HG03280 (cell line): ENCODE measurements around the gene TMEM178B.
"Not testable (repeated sequence)": the region's sequence is repeated elsewhere in the genome, so short reads cannot be mapped to it uniquely, and the experiment has no call there.

ENCODE experiments used
- ATAC-seq: cut with Tn5 transposase; IDR thresholded peaks from one replicate; pipeline ENCODE4 v1.9.1; 2021; ENCODE audit warnings: mild to moderate bottlenecking, moderate library complexity; ENCODE audit not compliant: unreplicated experiment

The TMEM178B gene

GRCh38 chr7:141074162-141074991 is 513 bp downstream of the TMEM178B start:
- ATAC-seq, result no peak

- no peak for ATAC-seq
These were observed 1.1 kb downstream of the TMEM178B start for GRCh38 chr7:141074997-141075396.

- ATAC-seq, result no peak
These were observed 2.5 kb downstream of the TMEM178B start for GRCh38 chr7:141076377-141076776.

DNA sequence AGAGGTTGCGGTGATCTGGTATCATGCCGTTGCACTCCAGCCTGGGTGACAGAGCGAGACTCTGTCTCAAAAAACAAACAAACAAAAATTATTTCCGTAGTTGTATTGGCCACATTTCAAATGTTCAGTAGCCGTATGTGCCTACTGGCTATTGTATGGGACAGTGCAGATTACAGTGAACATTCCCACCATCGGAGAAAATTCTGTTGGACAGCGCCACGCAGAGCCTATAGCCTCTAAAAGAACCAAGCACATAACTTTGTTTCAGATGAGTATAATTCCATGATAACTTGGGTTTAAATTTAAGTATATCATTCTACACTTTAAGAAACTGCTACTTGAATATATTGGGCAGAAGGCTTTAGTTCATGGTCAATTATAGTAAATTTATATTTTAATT is 5.4 kb downstream of the TMEM178B start:
- no peak for ATAC-seq

DNA sequence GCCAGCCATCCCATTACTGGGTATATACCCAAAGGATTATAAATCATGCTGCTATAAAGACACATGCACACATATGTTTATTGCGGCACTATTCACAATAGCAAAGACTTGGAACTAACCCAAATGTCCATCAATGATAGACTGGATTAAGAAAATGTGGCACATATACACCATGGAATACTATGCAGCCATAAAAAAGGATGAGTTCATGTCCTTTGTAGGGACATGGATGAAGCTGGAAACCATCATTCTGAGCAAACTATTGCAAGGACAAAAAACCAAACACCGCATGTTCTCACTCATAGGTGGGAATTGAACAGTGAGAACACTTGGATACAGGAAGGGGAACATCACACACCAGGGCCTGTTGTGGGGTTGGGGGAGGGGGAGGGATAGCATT is 15.6 kb downstream of the TMEM178B start:
- ATAC-seq, result not testable (repeated sequence)

- no peak for ATAC-seq
These were observed 20.6 kb downstream of the TMEM178B start for GRCh38 chr7:141094336-141095070.

DNA sequence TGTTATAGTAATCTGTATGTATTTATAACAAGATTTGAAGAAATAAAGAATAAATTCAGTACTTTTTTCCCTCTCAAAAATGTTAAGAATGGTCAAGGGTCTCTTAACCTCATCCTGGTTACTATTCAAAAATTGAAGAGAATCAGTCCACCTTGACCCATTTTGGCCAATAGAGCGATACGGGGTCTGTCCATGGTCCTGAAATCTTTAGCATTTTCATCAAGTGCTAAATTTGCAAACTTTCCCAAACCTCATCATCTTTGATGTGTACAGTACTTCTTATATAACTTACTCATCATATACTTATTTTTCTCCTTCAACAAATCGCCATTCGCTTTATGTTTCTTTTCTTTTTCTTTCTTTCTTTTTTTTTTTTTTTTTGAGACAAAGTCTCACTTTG is 23.6 kb downstream of the TMEM178B start:
- ATAC-seq, result no peak

GRCh38 chr7:141102436-141102835 is 28.6 kb downstream of the TMEM178B start:
- no peak for ATAC-seq

DNA sequence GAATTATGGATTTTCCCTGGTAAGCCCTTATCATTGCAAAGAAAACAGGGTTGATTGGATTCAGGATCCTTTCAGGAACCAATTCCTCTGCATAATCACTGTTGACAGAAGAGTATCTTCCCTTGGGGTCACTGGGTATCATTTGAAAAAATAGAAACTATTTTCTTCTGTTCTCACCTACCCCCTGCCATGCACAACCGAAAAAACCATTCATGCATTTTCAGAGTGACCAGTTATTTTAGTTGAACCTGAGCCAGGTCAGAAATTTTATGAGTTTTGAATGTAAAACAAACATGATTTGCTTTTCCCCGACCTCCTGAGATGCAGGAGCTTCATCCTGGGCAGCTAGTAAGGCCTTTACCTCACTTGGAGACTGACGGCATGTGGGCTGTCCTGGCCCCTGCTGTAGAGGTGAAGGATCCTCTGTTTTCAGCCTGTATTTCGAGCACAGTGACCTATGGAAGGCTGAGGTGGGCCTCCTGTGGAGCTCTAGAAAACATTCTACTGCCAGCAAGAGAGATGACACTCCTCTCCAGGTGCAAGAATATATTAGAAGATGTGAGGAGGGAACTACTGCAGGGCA is 30.1 kb downstream of the TMEM178B start:
- no peak for ATAC-seq

- no peak for ATAC-seq
These were observed 39.3 kb downstream of the TMEM178B start for GRCh38 chr7:141113131-141113530.

DNA sequence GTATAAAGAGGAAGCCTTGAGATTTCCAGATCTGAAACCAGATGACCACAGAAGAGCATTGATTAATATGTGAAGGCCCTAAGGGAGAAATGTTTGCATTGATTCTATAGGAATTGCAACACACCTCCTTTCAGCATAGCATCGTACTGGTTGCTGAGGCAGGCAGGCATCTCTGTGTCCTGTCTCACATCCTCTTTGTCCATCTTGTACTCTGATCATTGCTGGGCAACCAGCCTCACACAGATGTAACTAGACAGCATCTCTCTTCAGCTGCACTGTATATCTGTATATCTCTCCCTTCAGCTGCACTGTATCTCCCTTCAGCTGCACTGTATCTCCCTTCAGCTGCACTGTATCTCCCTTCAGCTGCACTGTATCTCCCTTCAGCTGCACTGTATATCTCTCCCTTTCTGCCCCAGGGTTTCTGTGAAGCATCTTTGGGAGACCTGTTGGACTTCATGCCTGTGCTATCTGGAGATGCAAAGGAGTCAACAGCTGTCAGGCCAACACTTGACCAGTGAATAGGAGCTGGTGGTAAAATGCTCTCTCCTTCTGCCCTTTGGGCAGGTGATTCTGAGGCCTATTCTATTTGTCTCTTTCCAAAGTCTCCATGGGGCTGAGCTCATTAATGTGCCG is 40.3 kb downstream of the TMEM178B start:
- no peak for ATAC-seq

DNA sequence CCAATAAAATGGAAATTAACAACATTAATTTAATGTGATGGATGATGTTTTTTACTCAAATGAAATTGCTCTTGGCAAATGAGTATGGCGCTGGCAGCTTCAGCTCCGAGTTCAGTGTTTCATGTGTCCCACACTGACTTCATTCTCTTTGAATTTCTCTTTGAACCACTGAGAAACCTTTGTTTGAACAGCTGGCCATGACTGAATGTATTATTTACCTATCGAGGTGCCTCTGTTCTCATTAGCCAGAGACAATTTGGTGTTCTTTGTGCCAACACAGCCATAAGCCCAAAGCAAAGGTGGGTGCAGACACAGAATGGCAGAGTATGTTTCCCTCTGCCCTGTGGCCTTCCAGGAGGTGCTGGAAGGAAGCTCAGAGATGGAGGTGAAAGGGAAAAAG is 42.1 kb downstream of the TMEM178B start:
- ATAC-seq, result no peak

- ATAC-seq, result not testable (repeated sequence)
These were observed 42.8 kb downstream of the TMEM178B start for GRCh38 chr7:141116661-141117060.

DNA sequence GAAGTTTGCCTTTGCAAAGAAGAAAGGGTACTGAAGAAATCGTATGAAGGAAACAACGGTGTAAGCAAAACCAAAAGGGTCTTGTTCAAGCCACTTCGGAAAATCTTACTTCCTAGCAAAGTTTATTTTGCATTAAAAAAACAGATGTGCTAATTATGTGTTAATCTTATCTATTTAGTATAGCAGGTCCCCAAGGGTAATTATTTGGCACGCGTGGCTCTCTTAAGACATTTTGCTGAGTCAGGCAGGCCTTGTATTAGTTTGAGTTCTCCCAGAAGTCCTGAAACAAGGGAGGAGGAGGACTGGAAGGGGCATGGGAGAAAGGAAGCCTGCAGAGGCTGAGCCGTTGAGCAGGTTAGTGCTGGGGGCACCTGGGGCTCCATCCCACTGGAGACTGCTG is 44.9 kb downstream of the TMEM178B start:
- ATAC-seq, result no peak

DNA sequence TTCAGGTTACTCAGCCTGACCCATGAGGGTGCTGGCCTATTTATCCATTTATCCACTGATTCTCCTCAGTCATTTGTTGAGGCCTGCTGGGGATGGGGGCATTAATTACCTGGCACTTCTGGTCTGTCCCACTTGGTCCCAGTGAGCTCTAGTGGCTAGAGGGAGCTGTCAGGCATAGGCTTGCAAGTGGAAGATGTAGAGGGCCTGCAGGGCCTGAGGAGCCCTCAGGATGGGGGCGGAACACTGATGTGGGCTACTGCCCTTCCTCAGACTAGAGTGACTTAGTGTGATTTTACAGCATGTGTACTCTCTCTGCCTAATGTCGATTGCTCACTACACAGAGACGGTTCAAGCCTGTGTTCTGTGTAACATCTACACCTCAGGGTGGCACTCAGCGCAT is 45.3 kb downstream of the TMEM178B start:
- no peak for ATAC-seq

DNA sequence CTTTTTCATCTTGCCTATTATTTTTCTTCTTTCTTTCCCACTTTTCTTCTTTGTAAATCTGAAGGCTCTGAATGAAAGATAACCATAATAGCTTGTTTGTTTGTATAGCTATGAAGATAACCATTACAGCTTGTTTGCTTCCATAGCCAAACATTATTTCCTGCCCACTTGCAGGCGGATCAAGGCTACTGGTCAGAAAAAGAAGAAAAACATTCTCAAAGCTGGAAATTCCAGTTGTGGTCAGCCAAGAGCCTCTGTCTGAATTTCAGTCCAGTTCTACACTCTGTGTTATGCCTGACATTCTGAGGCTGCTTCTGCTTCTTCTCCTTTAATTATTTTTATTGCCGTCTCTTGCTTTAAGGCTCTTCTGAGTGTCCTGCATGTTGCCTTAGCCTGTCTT is 48.9 kb downstream of the TMEM178B start:
- no peak for ATAC-seq

- no peak for ATAC-seq
These were observed 49.7 kb downstream of the TMEM178B start for GRCh38 chr7:141123522-141123921.

DNA sequence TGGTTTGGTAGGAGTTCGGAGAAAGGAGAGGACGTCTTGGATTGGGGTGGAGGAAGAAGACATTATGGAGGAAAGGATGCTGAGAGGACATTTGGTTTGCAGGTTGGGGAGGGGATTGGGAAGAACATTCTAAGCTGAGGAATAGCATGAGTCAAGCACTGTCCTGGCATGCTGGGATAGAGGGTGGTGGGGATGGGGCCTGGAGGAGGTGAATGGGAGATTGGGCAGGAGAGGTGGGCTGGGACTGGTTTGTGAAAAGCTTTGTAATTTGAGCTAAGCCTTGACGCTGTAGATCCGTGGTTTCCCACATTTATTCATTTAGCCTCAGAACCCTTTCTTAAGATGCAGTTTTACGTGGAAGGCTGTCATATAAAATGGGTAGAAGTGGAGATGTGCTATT is 52.2 kb downstream of the TMEM178B start:
- ATAC-seq, result no peak

DNA sequence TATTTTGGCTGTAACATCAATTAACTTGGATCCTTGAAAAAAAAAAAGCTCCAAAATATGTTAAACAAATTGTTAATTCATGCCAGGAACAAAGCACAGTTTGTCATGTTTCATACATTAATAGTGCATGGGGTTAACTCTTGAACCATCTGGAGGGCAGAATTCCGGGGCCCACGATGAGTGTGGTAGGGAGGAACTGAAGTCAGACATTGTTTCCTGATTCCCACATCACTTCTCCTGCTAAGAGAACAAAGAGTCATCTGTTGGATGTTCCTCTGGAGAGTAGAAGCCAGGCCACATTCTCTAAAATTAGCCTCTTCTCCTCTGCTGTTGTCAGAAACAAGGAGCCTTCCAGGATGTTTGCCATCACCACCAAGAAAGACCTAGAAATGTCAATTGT is 54.6 kb downstream of the TMEM178B start:
- ATAC-seq, result no peak

GRCh38 chr7:141128931-141129330 is 55.1 kb downstream of the TMEM178B start:
- ATAC-seq, result no peak

DNA sequence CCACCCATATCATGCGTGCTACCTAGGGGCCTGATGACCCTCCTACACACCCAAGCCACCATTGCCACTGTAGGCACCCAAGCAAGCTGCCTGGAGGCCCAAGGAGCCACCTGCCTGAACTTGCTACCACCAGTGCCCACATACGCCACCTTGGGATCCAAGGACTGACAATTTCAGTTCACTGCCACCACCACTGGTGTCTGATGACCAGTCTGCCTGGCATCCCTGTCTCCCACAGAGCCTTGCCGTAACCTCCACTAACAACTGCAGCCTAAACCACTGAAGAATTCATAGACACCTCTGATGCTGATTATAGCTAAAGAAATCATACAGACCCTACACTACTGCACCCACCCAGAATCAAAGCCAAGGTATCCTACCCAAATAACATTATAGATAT is 58.8 kb downstream of the TMEM178B start:
- no peak for ATAC-seq
